DND-41 (cell line): ENCODE results near the gene MEI1.

Source experiments
- CTCF ChIP-seq: IDR thresholded peaks from 2 replicates; pipeline ENCODE4 v1.5.1; 2012; ENCODE audit warnings: borderline replicate concordance, low read length, moderate library complexity, mild to moderate bottlenecking; ENCODE audit not compliant: poor library complexity, severe bottlenecking; ENCODE audit errors: extremely low read depth
- EZH2 ChIP-seq: IDR thresholded peaks from 3 replicates; pipeline ENCODE4 v1.6.1; 2012; ENCODE audit warnings: borderline replicate concordance, low read depth, mild to moderate bottlenecking, moderate library complexity, low read length, inconsistent platforms; ENCODE audit not compliant: severe bottlenecking

GRCh38 chr22:41781507-41781906, 82.2 kb downstream of the MEI1 start:
- TF ChIP-seq CTCF (no peak), EZH2 (no peak)
